Natural killer cell (primary cell): ENCODE results near the gene KRTAP1-5. TPM values are rescaled to one million over a fixed set of nuclear protein-coding genes. Genes with fewer than 3 reads are reported as not detected.
"Not testable (repeated sequence)": the region's sequence is repeated elsewhere in the genome, so short reads cannot be mapped to it uniquely, and the experiment has no call there.

Experiments
- ATAC-seq, 3 donors: fragments of 150-1000 bp in 2 of 3; fragments of 200-7000 bp in 1 of 3; cut with Tn5 transposase; 1 replicate in 1 of 3; 2 replicates in 2 of 3; pipeline ENCODE4 v1.10.0; 2021; ENCODE audit warnings: mild to moderate bottlenecking in 2 of 3, moderate library complexity in 2 of 3
- DNase-seq, 2 donors: peaks; one replicate each; pipeline versions ENCODE4 v3.0.0 to v3.0.0-alpha.2; 2013 to 2021; ENCODE audit warnings: mixed read lengths in 1 of 2
- H3K27ac ChIP-seq: one replicate; pipeline ENCODE4 v1.5.1; 2013; ENCODE audit warnings: mild to moderate bottlenecking, low read length
- H3K27me3 ChIP-seq: one replicate; pipeline ENCODE4 v1.6.1; 2013; ENCODE audit warnings: low read length; ENCODE audit not compliant: control insufficient read depth, insufficient read depth
- H3K36me3 ChIP-seq: one replicate; pipeline ENCODE4 v1.6.1; 2013; ENCODE audit warnings: low read length; ENCODE audit not compliant: control insufficient read depth, insufficient read depth
- H3K4me1 ChIP-seq: one replicate; pipeline ENCODE4 v1.6.1; 2013; ENCODE audit warnings: low read length; ENCODE audit not compliant: control insufficient read depth, insufficient read depth
- H3K4me3 ChIP-seq: one replicate; pipeline ENCODE4 v1.5.1; 2013; ENCODE audit warnings: low read length
- H3K9me3 ChIP-seq: one replicate; pipeline ENCODE4 v1.6.1; 2013; ENCODE audit warnings: low read length; ENCODE audit not compliant: control insufficient read depth, insufficient read depth
- H3K27ac Mint-ChIP-seq, 2 donors: one replicate each; pipeline ENCODE4 v1.8.0; 2022; ENCODE audit warnings: mild to moderate bottlenecking in 2 of 2, mixed read lengths in 2 of 2, moderate library complexity in 1 of 2
- H3K27me3 Mint-ChIP-seq, 2 donors: one replicate each; pipeline ENCODE4 v1.8.0; 2022; ENCODE audit warnings: low read depth in 2 of 2, mixed read lengths in 2 of 2
- H3K36me3 Mint-ChIP-seq: one replicate; pipeline ENCODE4 v1.8.0; 2022; ENCODE audit warnings: mixed read lengths
- H3K4me1 Mint-ChIP-seq, 2 donors: one replicate each; pipeline ENCODE4 v1.8.0; 2022; ENCODE audit warnings: mixed read lengths in 2 of 2
- H3K4me3 Mint-ChIP-seq: one replicate; pipeline ENCODE4 v1.8.0; 2022; ENCODE audit warnings: mild to moderate bottlenecking, moderate library complexity, mixed read lengths
- H3K9me3 Mint-ChIP-seq, 2 donors: one replicate each; pipeline ENCODE4 v1.8.0; 2022; ENCODE audit warnings: mixed read lengths in 2 of 2
- CTCF ChIP-seq: fragments of 200-600 bp; IDR thresholded peaks from one replicate; pipeline ENCODE4 v1.8.0; 2022; ENCODE audit warnings: antibody characterized with exemption
- WGBS: methylation state at CpG from one replicate; pipeline ENCODE4 v1.1.7; 2013; ENCODE audit warnings: missing lambda C conversion rate; ENCODE audit not compliant: insufficient coverage; 5-methylcytosine and 5-hydroxymethylcytosine counted together
- intact Hi-C: fragments of 100-400 bp; cut with micrococcal nuclease; formaldehyde crosslinking; loops from one replicate; pipeline ENCODE4 v1.14.2; 2022
- total RNA-seq, 4 donors: library from RNA; stranded (reverse); fragments of 120-200 nt in 1 of 4; gene quantifications; one replicate each; pipeline versions ENCODE4 v1.2.3 to v1.2.4, GENCODE V29; 2013 to 2022

The KRTAP1-5 gene
- total RNA-seq, 3 donors from 2014 or later (not counting 1 experiment from before 2014, with no cell fraction given) = not detected

GRCh38 chr17:41058741-41059140 lies 31.7 kb upstream of the KRTAP1-5 start:
- no peaks in the 10 kb centered on the region for H3K27me3 ChIP-seq
- H3K27ac Mint-ChIP-seq = no peak overlapping the region
- no peaks in the 10 kb centered on the region for H3K4me1 ChIP-seq
- no peak overlapping the region for H3K4me3 ChIP-seq
- H3K4me1 Mint-ChIP-seq = no peaks in the 10 kb centered on the region
- no peak overlapping the region for H3K27ac ChIP-seq
- H3K9me3 ChIP-seq = no peaks in the 10 kb centered on the region
- intact Hi-C loops = no loop called here
- no peak for TF ChIP-seq CTCF
- H3K9me3 Mint-ChIP-seq = peaks cover 2 to 3% of the 10 kb centered on the region in 2 donors
- H3K4me3 Mint-ChIP-seq = no peak overlapping the region
- H3K36me3 ChIP-seq = no peaks in the 10 kb centered on the region
- H3K36me3 Mint-ChIP-seq = no peaks in the 10 kb centered on the region
- DNase-seq = no peak
- 100% methylated on average over 1 of the region's 5 CpGs for WGBS
- ATAC-seq = no peak
- H3K27me3 Mint-ChIP-seq = peaks cover 14 to 53% of the 10 kb centered on the region in 2 donors

GRCh38 chr17:41057547-41057946 lies 30.5 kb upstream of the KRTAP1-5 start:
- no peak for DNase-seq
- no peak for TF ChIP-seq CTCF
- Histone ChIP-seq H3K9me3 (no peaks in the 10 kb centered on the region), H3K36me3 (no peaks in the 10 kb centered on the region), H3K27me3 (no peaks in the 10 kb centered on the region), H3K27ac (no peak overlapping the region), H3K4me1 (no peaks in the 10 kb centered on the region), H3K4me3 (no peak overlapping the region)
- no peak overlapping the region for H3K4me3 Mint-ChIP-seq
- no peaks in the 10 kb centered on the region for H3K4me1 Mint-ChIP-seq
- peaks cover 18 to 59% of the 10 kb centered on the region in 2 donors for H3K27me3 Mint-ChIP-seq
- intact Hi-C loops = no loop called here
- H3K36me3 Mint-ChIP-seq = no peaks in the 10 kb centered on the region
- peaks cover 2 to 3% of the 10 kb centered on the region in 2 donors for H3K9me3 Mint-ChIP-seq
- ATAC-seq = no peak
- H3K27ac Mint-ChIP-seq = no peak overlapping the region
- WGBS = 83% methylated on average over 1 of the region's 1 CpG

GRCh38 chr17:41055130-41055529 lies 28.1 kb upstream of the KRTAP1-5 start, which contains the start of gene KRTAP2-2:
KRTAP2-2 (minus strand) TSS chr17:41055230; CDS start chr17:41055211, 19 bp downstream.
- peaks cover 16 to 50% of the 10 kb centered on the region in 2 donors for H3K27me3 Mint-ChIP-seq
- DNase-seq, H3K27me3 ChIP-seq, H3K4me3 ChIP-seq, H3K36me3 Mint-ChIP-seq, H3K9me3 Mint-ChIP-seq, H3K9me3 ChIP-seq, H3K4me1 Mint-ChIP-seq, intact Hi-C loops, H3K4me1 ChIP-seq, H3K4me3 Mint-ChIP-seq, H3K27ac Mint-ChIP-seq, H3K36me3 ChIP-seq, ATAC-seq, H3K27ac ChIP-seq: not testable (repeated sequence)
- no CpG with 5 or more reads among the region's 6 CpGs for WGBS

GRCh38 chr17:41054556-41054955 lies 27.5 kb upstream of the KRTAP1-5 start:
- H3K27me3 ChIP-seq, ATAC-seq, H3K4me1 Mint-ChIP-seq, H3K9me3 Mint-ChIP-seq, intact Hi-C loops, H3K36me3 ChIP-seq, DNase-seq, H3K4me1 ChIP-seq, H3K9me3 ChIP-seq, H3K27ac ChIP-seq, H3K27ac Mint-ChIP-seq, H3K36me3 Mint-ChIP-seq, H3K4me3 Mint-ChIP-seq, H3K4me3 ChIP-seq: not testable (repeated sequence)
- WGBS = 85% methylated on average over 7 of the region's 9 CpGs
- peaks cover 16 to 53% of the 10 kb centered on the region in 2 donors for H3K27me3 Mint-ChIP-seq
